Activated CD8-positive, alpha-beta T cell treated with anti-CD3 and anti-CD28 coated beads for 36 hours (primary cell): ENCODE results near the gene C2CD4C. TPM values are rescaled to one million over a fixed set of nuclear protein-coding genes. Genes with fewer than 3 reads are reported as not detected.

Experiments used
- ATAC-seq: fragments of 200-7000 bp; cut with Tn5 transposase; one replicate; pipeline ENCODE4 v1.10.0; 2021; ENCODE audit warnings: mild to moderate bottlenecking, moderate library complexity
- CTCF ChIA-PET: fragments of 350-600 bp; sonication (Branson Sonifier 250); formaldehyde crosslinking; loops from one replicate; lab custom pipeline; 2021; ENCODE audit warnings: antibody characterized with exemption; lab: Charles Lee
- POLR2A ChIA-PET: fragments of 350-600 bp; sonication (Branson Sonifier 250); formaldehyde crosslinking; loops from one replicate; lab custom pipeline; 2021; ENCODE audit warnings: antibody characterized with exemption; lab: Charles Lee
- DNase-seq: peaks from one replicate; pipeline ENCODE4 v3.0.0-alpha.2; 2020
- H3K27ac Mint-ChIP-seq: one replicate; pipeline ENCODE4 v1.8.0; 2021; ENCODE audit warnings: mild to moderate bottlenecking, mixed read lengths
- H3K27me3 Mint-ChIP-seq: one replicate; pipeline ENCODE4 v1.8.0; 2021; ENCODE audit warnings: mixed read lengths
- H3K36me3 Mint-ChIP-seq: one replicate; pipeline ENCODE4 v1.8.0; 2021; ENCODE audit warnings: low read depth, mixed read lengths
- H3K4me1 Mint-ChIP-seq: one replicate; pipeline ENCODE4 v1.8.0; 2021; ENCODE audit warnings: low read depth, mixed read lengths
- H3K4me3 Mint-ChIP-seq: one replicate; pipeline ENCODE4 v1.8.0; 2021; ENCODE audit warnings: mild to moderate bottlenecking, moderate library complexity, mixed read lengths
- H3K9me3 Mint-ChIP-seq: one replicate; pipeline ENCODE4 v1.8.0; 2021; ENCODE audit warnings: mixed read lengths
- CTCF ChIP-seq: fragments of 200-600 bp; IDR thresholded peaks from one replicate; pipeline ENCODE4 v1.8.0; 2022; ENCODE audit warnings: antibody characterized with exemption, mild to moderate bottlenecking
- intact Hi-C: fragments of 100-400 bp; cut with micrococcal nuclease; formaldehyde crosslinking; loops from one replicate; pipeline ENCODE4 v1.10.0; 2022
- total RNA-seq, 2 experiments: library from RNA; stranded (reverse); gene quantifications; one replicate each; pipeline ENCODE4 v1.2.3, GENCODE V29; 2021

Gene C2CD4C
- total RNA-seq, 2 experiments from 2014 or later: 0.13 to 0.25 TPM

- Mint-ChIP-seq H3K27me3 (no peaks in the 10 kb centered on the region), H3K4me3 (no peak overlapping the region), H3K4me1 (no peaks in the 10 kb centered on the region), H3K36me3 (no peaks in the 10 kb centered on the region), H3K9me3 (no peaks in the 10 kb centered on the region), H3K27ac (no peak overlapping the region)
- DNase-seq (no peak), ATAC-seq (no peak)
- CTCF ChIA-PET: no interaction called here
- intact Hi-C loops: no loop called here
- POLR2A ChIA-PET: no interaction called here
- no peak for TF ChIP-seq CTCF
Observed at GRCh38 chr19:422213-422916, 13.4 kb upstream of the C2CD4C start.

GRCh38 chr19:419721-420515 lies 11.0 kb upstream of the C2CD4C start:
- CTCF ChIA-PET: interaction anchor here (1.3 kb wide), 1 partner anchor 91 kb away, joined by 5 read pairs; no protein-coding TSS in a partner anchor
- POLR2A ChIA-PET: no interaction called here
- Mint-ChIP-seq H3K27me3 (no peaks in the 10 kb centered on the region), H3K27ac (no peak overlapping the region), H3K9me3 (no peaks in the 10 kb centered on the region), H3K4me3 (no peak overlapping the region), H3K4me1 (no peaks in the 10 kb centered on the region), H3K36me3 (no peaks in the 10 kb centered on the region)
- no peak for DNase-seq
- ATAC-seq: no peak
- intact Hi-C loops: no loop called here
- TF ChIP-seq CTCF: no peak

GRCh38 chr19:418761-419671 lies 10.1 kb upstream of the C2CD4C start:
- Mint-ChIP-seq H3K27ac (no peak overlapping the region), H3K27me3 (no peaks in the 10 kb centered on the region), H3K4me1 (no peaks in the 10 kb centered on the region), H3K4me3 (no peak overlapping the region), H3K9me3 (no peaks in the 10 kb centered on the region), H3K36me3 (no peaks in the 10 kb centered on the region)
- TF ChIP-seq CTCF: no peak
- intact Hi-C loops: no loop called here
- ChIA-PET POLR2A (no interaction called here), CTCF (interaction anchor here (1.3 kb wide), 1 partner anchor 92 kb away, joined by 5 read pairs; no protein-coding TSS in a partner anchor)
- ATAC-seq (no peak), DNase-seq (no peak)

GRCh38 chr19:416416-416815 lies 7.5 kb upstream of the C2CD4C start:
- TF ChIP-seq CTCF: no peak
- CTCF ChIA-PET: no interaction called here
- POLR2A ChIA-PET: no interaction called here
- Mint-ChIP-seq H3K36me3 (no peaks in the 10 kb centered on the region), H3K27me3 (no peaks in the 10 kb centered on the region), H3K4me1 (no peaks in the 10 kb centered on the region), H3K27ac (no peak overlapping the region), H3K9me3 (no peaks in the 10 kb centered on the region), H3K4me3 (no peak overlapping the region)
- ATAC-seq (no peak), DNase-seq (no peak)
- intact Hi-C loops: no loop called here
